ENCODE results near the gene OPHN1. TPM values are rescaled to one million over a fixed set of nuclear protein-coding genes. Genes with fewer than 3 reads are reported as not detected.

OPHN1 gene
- total RNA-seq, 1 experiment from 2014 or later = 4.4 TPM

DNA sequence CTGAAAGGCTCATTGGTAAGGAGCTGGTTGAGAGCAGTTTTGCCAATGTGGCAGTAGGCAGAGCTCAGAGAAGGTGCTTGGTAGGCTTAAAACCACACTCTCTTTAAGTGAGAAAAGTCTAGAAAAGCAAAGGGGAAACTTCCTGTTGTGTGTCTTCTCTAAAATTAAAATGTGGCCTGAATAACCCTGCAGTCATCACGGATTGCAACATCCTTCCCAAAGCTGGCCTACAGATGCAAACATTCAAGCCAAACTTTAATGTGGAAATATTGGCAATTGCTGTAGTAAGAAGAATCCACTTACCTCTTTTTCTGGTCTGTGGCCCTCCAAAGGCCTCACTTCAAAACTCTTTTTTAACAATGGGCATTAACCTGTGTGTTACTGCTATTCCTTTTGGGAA, 348.5 kb downstream of the OPHN1 start:
- ATAC-seq (no peak), DNase-seq (ENCODE audit: low spot score) (no peak)
- POLR2A ChIA-PET = no interaction called here
- Mint-ChIP-seq H3K4me3 (no peak overlapping the region), H3K9me3 (no peaks in the 10 kb centered on the region), H3K36me3 (no peaks in the 10 kb centered on the region), H3K4me1 (no peaks in the 10 kb centered on the region), H3K27ac (no peak overlapping the region), H3K27me3 (ENCODE audit: low read depth) (no peaks in the 10 kb centered on the region)
- CTCF ChIA-PET = no interaction called here
- no peak for TF ChIP-seq ZNF263 (CRISPR knock-in tag; IDR thresholded peaks at IDR 0.05; ENCODE audit: low read depth)
- TF ChIP-seq CREB1 (CRISPR knock-in tag; IDR thresholded peaks at IDR 0.05) = no peak
- no peak for TF ChIP-seq CBFB (CRISPR knock-in tag; IDR thresholded peaks at IDR 0.05; ENCODE audit: low read depth)
- TF ChIP-seq, protein P1, sequence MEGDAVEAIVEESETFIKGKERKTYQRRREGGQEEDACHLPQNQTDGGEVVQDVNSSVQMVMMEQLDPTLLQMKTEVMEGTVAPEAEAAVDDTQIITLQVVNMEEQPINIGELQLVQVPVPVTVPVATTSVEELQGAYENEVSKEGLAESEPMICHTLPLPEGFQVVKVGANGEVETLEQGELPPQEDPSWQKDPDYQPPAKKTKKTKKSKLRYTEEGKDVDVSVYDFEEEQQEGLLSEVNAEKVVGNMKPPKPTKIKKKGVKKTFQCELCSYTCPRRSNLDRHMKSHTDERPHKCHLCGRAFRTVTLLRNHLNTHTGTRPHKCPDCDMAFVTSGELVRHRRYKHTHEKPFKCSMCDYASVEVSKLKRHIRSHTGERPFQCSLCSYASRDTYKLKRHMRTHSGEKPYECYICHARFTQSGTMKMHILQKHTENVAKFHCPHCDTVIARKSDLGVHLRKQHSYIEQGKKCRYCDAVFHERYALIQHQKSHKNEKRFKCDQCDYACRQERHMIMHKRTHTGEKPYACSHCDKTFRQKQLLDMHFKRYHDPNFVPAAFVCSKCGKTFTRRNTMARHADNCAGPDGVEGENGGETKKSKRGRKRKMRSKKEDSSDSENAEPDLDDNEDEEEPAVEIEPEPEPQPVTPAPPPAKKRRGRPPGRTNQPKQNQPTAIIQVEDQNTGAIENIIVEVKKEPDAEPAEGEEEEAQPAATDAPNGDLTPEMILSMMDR (IDR thresholded peaks at IDR 0.05) = no peak
- TF ChIP-seq, protein P2, sequence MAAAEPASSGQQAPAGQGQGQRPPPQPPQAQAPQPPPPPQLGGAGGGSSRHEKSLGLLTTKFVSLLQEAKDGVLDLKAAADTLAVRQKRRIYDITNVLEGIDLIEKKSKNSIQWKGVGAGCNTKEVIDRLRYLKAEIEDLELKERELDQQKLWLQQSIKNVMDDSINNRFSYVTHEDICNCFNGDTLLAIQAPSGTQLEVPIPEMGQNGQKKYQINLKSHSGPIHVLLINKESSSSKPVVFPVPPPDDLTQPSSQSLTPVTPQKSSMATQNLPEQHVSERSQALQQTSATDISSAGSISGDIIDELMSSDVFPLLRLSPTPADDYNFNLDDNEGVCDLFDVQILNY (CRISPR knock-in tag; IDR thresholded peaks at IDR 0.05) = no peak
- TF ChIP-seq, protein P3, sequence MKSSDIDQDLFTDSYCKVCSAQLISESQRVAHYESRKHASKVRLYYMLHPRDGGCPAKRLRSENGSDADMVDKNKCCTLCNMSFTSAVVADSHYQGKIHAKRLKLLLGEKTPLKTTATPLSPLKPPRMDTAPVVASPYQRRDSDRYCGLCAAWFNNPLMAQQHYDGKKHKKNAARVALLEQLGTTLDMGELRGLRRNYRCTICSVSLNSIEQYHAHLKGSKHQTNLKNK (CRISPR knock-in tag; IDR thresholded peaks at IDR 0.05) = no peak
- no peak for TF ChIP-seq NR3C1 (CRISPR knock-in tag; conservative IDR thresholded peaks at IDR 0.05; ENCODE audit: low read depth)
- TF ChIP-seq, protein P4, sequence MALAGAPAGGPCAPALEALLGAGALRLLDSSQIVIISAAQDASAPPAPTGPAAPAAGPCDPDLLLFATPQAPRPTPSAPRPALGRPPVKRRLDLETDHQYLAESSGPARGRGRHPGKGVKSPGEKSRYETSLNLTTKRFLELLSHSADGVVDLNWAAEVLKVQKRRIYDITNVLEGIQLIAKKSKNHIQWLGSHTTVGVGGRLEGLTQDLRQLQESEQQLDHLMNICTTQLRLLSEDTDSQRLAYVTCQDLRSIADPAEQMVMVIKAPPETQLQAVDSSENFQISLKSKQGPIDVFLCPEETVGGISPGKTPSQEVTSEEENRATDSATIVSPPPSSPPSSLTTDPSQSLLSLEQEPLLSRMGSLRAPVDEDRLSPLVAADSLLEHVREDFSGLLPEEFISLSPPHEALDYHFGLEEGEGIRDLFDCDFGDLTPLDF (CRISPR knock-in tag; IDR thresholded peaks at IDR 0.05) = no peak
- TF ChIP-seq, protein P5, sequence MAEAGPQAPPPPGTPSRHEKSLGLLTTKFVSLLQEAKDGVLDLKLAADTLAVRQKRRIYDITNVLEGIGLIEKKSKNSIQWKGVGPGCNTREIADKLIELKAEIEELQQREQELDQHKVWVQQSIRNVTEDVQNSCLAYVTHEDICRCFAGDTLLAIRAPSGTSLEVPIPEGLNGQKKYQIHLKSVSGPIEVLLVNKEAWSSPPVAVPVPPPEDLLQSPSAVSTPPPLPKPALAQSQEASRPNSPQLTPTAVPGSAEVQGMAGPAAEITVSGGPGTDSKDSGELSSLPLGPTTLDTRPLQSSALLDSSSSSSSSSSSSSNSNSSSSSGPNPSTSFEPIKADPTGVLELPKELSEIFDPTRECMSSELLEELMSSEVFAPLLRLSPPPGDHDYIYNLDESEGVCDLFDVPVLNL (CRISPR knock-in tag; IDR thresholded peaks at IDR 0.05; ENCODE audit: borderline replicate concordance, low read depth) = no peak
- TF ChIP-seq NFATC4 (CRISPR knock-in tag; IDR thresholded peaks at IDR 0.05) = no peak
- no peak for TF ChIP-seq JUN (CRISPR knock-in tag; IDR thresholded peaks at IDR 0.05)
- TF ChIP-seq ZNF138 (CRISPR knock-in tag; conservative IDR thresholded peaks at IDR 0.05) = no peak
- TF ChIP-seq, protein P6, sequence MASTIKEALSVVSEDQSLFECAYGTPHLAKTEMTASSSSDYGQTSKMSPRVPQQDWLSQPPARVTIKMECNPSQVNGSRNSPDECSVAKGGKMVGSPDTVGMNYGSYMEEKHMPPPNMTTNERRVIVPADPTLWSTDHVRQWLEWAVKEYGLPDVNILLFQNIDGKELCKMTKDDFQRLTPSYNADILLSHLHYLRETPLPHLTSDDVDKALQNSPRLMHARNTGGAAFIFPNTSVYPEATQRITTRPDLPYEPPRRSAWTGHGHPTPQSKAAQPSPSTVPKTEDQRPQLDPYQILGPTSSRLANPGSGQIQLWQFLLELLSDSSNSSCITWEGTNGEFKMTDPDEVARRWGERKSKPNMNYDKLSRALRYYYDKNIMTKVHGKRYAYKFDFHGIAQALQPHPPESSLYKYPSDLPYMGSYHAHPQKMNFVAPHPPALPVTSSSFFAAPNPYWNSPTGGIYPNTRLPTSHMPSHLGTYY (CRISPR knock-in tag; IDR thresholded peaks at IDR 0.05) = no peak
- TF ChIP-seq PRRX2 (CRISPR knock-in tag; IDR thresholded peaks at IDR 0.05) = no peak
- TF ChIP-seq, protein P7, sequence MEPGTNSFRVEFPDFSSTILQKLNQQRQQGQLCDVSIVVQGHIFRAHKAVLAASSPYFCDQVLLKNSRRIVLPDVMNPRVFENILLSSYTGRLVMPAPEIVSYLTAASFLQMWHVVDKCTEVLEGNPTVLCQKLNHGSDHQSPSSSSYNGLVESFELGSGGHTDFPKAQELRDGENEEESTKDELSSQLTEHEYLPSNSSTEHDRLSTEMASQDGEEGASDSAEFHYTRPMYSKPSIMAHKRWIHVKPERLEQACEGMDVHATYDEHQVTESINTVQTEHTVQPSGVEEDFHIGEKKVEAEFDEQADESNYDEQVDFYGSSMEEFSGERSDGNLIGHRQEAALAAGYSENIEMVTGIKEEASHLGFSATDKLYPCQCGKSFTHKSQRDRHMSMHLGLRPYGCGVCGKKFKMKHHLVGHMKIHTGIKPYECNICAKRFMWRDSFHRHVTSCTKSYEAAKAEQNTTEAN (CRISPR knock-in tag; IDR thresholded peaks at IDR 0.05) = no peak
- TF ChIP-seq, protein P8, sequence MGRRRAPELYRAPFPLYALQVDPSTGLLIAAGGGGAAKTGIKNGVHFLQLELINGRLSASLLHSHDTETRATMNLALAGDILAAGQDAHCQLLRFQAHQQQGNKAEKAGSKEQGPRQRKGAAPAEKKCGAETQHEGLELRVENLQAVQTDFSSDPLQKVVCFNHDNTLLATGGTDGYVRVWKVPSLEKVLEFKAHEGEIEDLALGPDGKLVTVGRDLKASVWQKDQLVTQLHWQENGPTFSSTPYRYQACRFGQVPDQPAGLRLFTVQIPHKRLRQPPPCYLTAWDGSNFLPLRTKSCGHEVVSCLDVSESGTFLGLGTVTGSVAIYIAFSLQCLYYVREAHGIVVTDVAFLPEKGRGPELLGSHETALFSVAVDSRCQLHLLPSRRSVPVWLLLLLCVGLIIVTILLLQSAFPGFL (CRISPR knock-in tag; IDR thresholded peaks at IDR 0.05; ENCODE audit: borderline replicate concordance) = no peak
- TF ChIP-seq, protein P9, sequence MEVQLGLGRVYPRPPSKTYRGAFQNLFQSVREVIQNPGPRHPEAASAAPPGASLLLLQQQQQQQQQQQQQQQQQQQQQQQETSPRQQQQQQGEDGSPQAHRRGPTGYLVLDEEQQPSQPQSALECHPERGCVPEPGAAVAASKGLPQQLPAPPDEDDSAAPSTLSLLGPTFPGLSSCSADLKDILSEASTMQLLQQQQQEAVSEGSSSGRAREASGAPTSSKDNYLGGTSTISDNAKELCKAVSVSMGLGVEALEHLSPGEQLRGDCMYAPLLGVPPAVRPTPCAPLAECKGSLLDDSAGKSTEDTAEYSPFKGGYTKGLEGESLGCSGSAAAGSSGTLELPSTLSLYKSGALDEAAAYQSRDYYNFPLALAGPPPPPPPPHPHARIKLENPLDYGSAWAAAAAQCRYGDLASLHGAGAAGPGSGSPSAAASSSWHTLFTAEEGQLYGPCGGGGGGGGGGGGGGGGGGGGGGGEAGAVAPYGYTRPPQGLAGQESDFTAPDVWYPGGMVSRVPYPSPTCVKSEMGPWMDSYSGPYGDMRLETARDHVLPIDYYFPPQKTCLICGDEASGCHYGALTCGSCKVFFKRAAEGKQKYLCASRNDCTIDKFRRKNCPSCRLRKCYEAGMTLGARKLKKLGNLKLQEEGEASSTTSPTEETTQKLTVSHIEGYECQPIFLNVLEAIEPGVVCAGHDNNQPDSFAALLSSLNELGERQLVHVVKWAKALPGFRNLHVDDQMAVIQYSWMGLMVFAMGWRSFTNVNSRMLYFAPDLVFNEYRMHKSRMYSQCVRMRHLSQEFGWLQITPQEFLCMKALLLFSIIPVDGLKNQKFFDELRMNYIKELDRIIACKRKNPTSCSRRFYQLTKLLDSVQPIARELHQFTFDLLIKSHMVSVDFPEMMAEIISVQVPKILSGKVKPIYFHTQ (CRISPR knock-in tag; IDR thresholded peaks at IDR 0.05) = no peak
- TF ChIP-seq, protein P10, sequence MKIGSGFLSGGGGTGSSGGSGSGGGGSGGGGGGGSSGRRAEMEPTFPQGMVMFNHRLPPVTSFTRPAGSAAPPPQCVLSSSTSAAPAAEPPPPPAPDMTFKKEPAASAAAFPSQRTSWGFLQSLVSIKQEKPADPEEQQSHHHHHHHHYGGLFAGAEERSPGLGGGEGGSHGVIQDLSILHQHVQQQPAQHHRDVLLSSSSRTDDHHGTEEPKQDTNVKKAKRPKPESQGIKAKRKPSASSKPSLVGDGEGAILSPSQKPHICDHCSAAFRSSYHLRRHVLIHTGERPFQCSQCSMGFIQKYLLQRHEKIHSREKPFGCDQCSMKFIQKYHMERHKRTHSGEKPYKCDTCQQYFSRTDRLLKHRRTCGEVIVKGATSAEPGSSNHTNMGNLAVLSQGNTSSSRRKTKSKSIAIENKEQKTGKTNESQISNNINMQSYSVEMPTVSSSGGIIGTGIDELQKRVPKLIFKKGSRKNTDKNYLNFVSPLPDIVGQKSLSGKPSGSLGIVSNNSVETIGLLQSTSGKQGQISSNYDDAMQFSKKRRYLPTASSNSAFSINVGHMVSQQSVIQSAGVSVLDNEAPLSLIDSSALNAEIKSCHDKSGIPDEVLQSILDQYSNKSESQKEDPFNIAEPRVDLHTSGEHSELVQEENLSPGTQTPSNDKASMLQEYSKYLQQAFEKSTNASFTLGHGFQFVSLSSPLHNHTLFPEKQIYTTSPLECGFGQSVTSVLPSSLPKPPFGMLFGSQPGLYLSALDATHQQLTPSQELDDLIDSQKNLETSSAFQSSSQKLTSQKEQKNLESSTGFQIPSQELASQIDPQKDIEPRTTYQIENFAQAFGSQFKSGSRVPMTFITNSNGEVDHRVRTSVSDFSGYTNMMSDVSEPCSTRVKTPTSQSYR (CRISPR knock-in tag; IDR thresholded peaks at IDR 0.05) = no peak
